HG03439 (cell line): ENCODE data around the gene ABCB8.

Source experiments
- ATAC-seq: cut with Tn5 transposase; IDR thresholded peaks from one replicate; pipeline ENCODE4 v1.9.1; 2021; ENCODE audit warnings: mild to moderate bottlenecking, moderate library complexity; ENCODE audit not compliant: unreplicated experiment

Gene ABCB8

GRCh38 chr7:151070574-151070960 is 42.3 kb downstream of the ABCB8 start:
- no peak for ATAC-seq

- no peak for ATAC-seq
These were observed 43.0 kb downstream of the ABCB8 start for GRCh38 chr7:151071032-151071866.

GRCh38 chr7:151073990-151074389 is 45.7 kb downstream of the ABCB8 start:
- no peak for ATAC-seq

- no peak for ATAC-seq
These were observed 46.8 kb downstream of the ABCB8 start for GRCh38 chr7:151074817-151075661.

GRCh38 chr7:151075662-151075971 is 47.4 kb downstream of the ABCB8 start:
- ATAC-seq: no peak

GRCh38 chr7:151075978-151076426 is 47.8 kb downstream of the ABCB8 start:
- ATAC-seq: no peak

- ATAC-seq: no peak
These were observed 48.8 kb downstream of the ABCB8 start for GRCh38 chr7:151076863-151077704.

GRCh38 chr7:151077705-151078232 is 49.5 kb downstream of the ABCB8 start:
- ATAC-seq: no peak

GRCh38 chr7:151078233-151079040 is 50.2 kb downstream of the ABCB8 start:
- ATAC-seq: no peak

- ATAC-seq: no peak
These were observed 51.1 kb downstream of the ABCB8 start for GRCh38 chr7:151079199-151079910.

GRCh38 chr7:151080067-151080521 is 51.8 kb downstream of the ABCB8 start:
- ATAC-seq: peak; percentile 0

- peak; percentile 75 for ATAC-seq
These were observed 52.4 kb downstream of the ABCB8 start, which contains the start of gene FASTK for GRCh38 chr7:151080522-151081169. Gene FASTK, minus strand, starts transcription at chr7:151080809. Its CDS starts 43 bp downstream, at chr7:151080766.

GRCh38 chr7:151081170-151082101 is 53.2 kb downstream of the ABCB8 start:
- no peak for ATAC-seq

- ATAC-seq: no peak
These were observed 54.2 kb downstream of the ABCB8 start for GRCh38 chr7:151082141-151083070.

- ATAC-seq: peak; percentile 43
These were observed 55.0 kb downstream of the ABCB8 start, which contains the start of gene TMUB1 for GRCh38 chr7:151083071-151083823. Gene TMUB1, minus strand, starts transcription at chr7:151083493. Its CDS starts 930 bp downstream, at chr7:151082563.

GRCh38 chr7:151083824-151084160 is 55.5 kb downstream of the ABCB8 start:
- ATAC-seq: no peak
